Lung (tissue), 12 donors: ENCODE data around the gene ZC3HAV1. TPM values are rescaled to one million over a fixed set of nuclear protein-coding genes. Genes with fewer than 3 reads are reported as not detected.

ENCODE experiments used
- ATAC-seq: fragments of 200-7000 bp; cut with Tn5 transposase; one replicate; pipeline ENCODE4 v1.9.1; 2020; ENCODE audit warnings: moderate number of reproducible peaks; ENCODE audit not compliant: insufficient read depth, low FRiP score
- DNase-seq, 3 donors: peaks; one replicate each; pipeline ENCODE4 v3.0.0-alpha.2; 2013 to 2017
- H3K27ac ChIP-seq, 2 donors: one replicate each; pipeline ENCODE4 v1.5.1; 2013; ENCODE audit warnings: mild to moderate bottlenecking in 2 of 2, moderate library complexity in 2 of 2, control low read depth in 1 of 2, inconsistent platforms in 1 of 2, low read depth in 1 of 2, low read length in 1 of 2
- H3K27me3 ChIP-seq, 3 donors: one replicate each; pipeline ENCODE4 v1.5.1; 2013; ENCODE audit warnings: low read length in 2 of 3; ENCODE audit not compliant: control insufficient read depth in 3 of 3, insufficient read depth in 3 of 3
- H3K36me3 ChIP-seq, 4 donors: one replicate each; pipeline ENCODE4 v1.5.1; 2013; ENCODE audit warnings: low read length in 4 of 4, mild to moderate bottlenecking in 1 of 4, moderate library complexity in 1 of 4; ENCODE audit not compliant: control insufficient read depth in 4 of 4, insufficient read depth in 4 of 4
- H3K4me1 ChIP-seq, 5 donors: one replicate each; pipeline ENCODE4 v1.5.1; 2013; ENCODE audit warnings: low read length in 5 of 5, mild to moderate bottlenecking in 2 of 5, moderate library complexity in 1 of 5; ENCODE audit not compliant: control insufficient read depth in 5 of 5, insufficient read depth in 5 of 5
- H3K4me3 ChIP-seq: one replicate; pipeline ENCODE4 v1.5.1; 2013; ENCODE audit warnings: mild to moderate bottlenecking, control low read depth, moderate library complexity
- H3K9ac ChIP-seq, 2 donors: one replicate each; pipeline ENCODE4 v1.5.1; 2013; ENCODE audit warnings: low read length in 2 of 2, control low read depth in 1 of 2; ENCODE audit not compliant: insufficient read depth in 1 of 2
- H3K9me3 ChIP-seq, 4 donors: one replicate each; pipeline ENCODE4 v1.5.1; 2013; ENCODE audit warnings: low read length in 3 of 4, mild to moderate bottlenecking in 1 of 4, moderate library complexity in 1 of 4; ENCODE audit not compliant: control insufficient read depth in 4 of 4, insufficient read depth in 3 of 4
- WGBS, 2 donors: extraction: QIAGEN DNeasy Blood & Tissue Kit; methylation state at CpG; one replicate each; pipeline ENCODE4 v1.1.7; 2013; 5-methylcytosine and 5-hydroxymethylcytosine counted together
- polyA plus RNA-seq, 2 donors: library from polyadenylated mRNA; stranded (reverse); fragments of 200-250 nt; gene quantifications; one replicate each; pipeline ENCODE4 v1.2.1, GENCODE V29; 2013
- total RNA-seq, 2 donors: library from RNA; depleted of rRNA in 1 of 2; stranded (reverse); fragments of >200 nt in 1 of 2; gene quantifications; one replicate each; pipeline ENCODE4 v1.2.1, GENCODE V29; 2014 to 2021
- TF ChIP-seq, protein P1 (sequence below): IDR thresholded peaks from 2 replicates; pipeline ENCODE4 v1.5.1; 2012; ENCODE audit warnings: mild to moderate bottlenecking; ENCODE audit errors: control extremely low read depth, extremely low read depth
- donor health status: control.
- donor health status: control.
- donor health status: Bipolar disorder and iron deficiency.
- donor health status: healthy.
- donor health status: DM: yes; HTN: yes; CAD: no.

The ZC3HAV1 gene
- total and polyA plus RNA-seq, 4 donors, result 8.2 to 43.4 (median 24.5) TPM

GRCh38 chr7:139044813-139045794 is 64.4 kb downstream of the ZC3HAV1 start:
- Histone ChIP-seq H3K4me3 (no peak overlapping the region), H3K27ac (no peak overlapping the region), H3K4me1 (peaks cover 0 to 6% (median 0%) of the 10 kb centered on the region in 5 donors), H3K9ac (no peak overlapping the region), H3K36me3 (peaks cover 0 to 17% (median 5%) of the 10 kb centered on the region in 4 donors), H3K9me3 (no peaks in the 10 kb centered on the region), H3K27me3 (no peaks in the 10 kb centered on the region)
- WGBS, 2 donors, result 52 to 80% methylated on average over 5 of the region's 5 CpGs
- DNase-seq (no peak), ATAC-seq (peak; percentile 43)
- TF ChIP-seq, protein P1, sequence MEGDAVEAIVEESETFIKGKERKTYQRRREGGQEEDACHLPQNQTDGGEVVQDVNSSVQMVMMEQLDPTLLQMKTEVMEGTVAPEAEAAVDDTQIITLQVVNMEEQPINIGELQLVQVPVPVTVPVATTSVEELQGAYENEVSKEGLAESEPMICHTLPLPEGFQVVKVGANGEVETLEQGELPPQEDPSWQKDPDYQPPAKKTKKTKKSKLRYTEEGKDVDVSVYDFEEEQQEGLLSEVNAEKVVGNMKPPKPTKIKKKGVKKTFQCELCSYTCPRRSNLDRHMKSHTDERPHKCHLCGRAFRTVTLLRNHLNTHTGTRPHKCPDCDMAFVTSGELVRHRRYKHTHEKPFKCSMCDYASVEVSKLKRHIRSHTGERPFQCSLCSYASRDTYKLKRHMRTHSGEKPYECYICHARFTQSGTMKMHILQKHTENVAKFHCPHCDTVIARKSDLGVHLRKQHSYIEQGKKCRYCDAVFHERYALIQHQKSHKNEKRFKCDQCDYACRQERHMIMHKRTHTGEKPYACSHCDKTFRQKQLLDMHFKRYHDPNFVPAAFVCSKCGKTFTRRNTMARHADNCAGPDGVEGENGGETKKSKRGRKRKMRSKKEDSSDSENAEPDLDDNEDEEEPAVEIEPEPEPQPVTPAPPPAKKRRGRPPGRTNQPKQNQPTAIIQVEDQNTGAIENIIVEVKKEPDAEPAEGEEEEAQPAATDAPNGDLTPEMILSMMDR, result no peak

DNA sequence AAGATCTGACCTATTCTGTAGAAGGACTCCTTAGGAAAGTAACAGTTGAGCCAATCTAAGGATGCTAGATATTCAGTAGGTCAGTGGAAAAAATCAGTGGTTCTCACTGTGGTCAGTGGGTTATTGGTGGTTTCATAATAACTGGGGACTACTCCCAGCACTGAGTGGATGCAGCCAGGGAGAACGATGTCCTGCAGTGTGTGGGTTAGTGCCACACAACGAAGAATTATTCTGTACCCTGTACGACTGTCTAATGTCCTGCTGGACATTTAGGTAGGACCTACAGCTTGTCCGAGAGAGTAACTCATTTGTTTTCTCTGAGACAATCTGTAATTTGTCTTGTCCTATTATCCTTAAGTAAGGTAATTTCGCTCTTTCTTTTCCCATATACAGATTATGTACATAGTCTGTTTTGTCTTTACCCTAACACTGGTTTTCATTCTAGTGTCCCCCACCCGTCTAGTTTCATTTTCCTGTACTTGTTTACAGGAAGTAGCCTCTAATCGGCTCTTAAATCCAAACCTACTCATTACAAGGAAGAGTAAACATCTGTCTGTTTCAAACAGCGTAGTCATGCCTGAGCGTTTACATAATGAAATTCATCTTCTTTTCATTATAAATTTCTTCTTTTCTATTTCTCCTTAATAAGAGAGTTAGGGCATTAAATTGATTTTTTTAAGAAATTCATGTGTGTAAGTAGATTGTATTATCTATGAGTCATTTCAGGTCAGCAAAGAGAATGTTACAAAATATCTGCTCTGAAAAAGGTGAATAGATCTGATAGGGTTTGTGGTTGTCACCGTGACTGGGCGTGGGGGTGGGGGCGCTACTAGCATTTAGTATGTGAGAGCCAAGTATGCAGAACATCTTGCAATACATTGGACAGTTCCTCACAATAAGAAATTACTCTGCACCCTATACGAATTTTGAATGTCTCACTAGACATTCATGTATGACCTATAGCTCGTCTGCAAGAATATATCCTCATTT is 65.4 kb downstream of the ZC3HAV1 start:
- DNase-seq (peak in 1 of 3 donors; percentile 16), ATAC-seq (no peak)
- WGBS, 2 donors, result 38 to 46% methylated on average over 14 of the region's 14 CpGs

GRCh38 chr7:139041378-139042085 is 68.0 kb downstream of the ZC3HAV1 start:
- H3K4me3 ChIP-seq, result no peak overlapping the region
- TF ChIP-seq, protein P1, result no peak
- WGBS, 2 donors, result 53 to 56% methylated on average over 6 of the region's 6 CpGs
- no peak overlapping the region for H3K9ac ChIP-seq
- no peak overlapping the region for H3K27ac ChIP-seq
- no peaks in the 10 kb centered on the region for H3K27me3 ChIP-seq
- no peaks in the 10 kb centered on the region for H3K9me3 ChIP-seq
- DNase-seq, result no peak
- peaks cover 0 to 4% (median 0%) of the 10 kb centered on the region in 4 donors for H3K36me3 ChIP-seq
- peaks cover 0 to 4% (median 0%) of the 10 kb centered on the region in 5 donors for H3K4me1 ChIP-seq
- no peak for ATAC-seq

More for the DNA sequence above, 65.4 kb downstream of the ZC3HAV1 start:
- Histone ChIP-seq H3K9me3 (no peaks in the 10 kb centered on the region), H3K4me1 (peaks cover 0 to 6% (median 0%) of the 10 kb centered on the region in 5 donors), H3K9ac (no peak overlapping the region), H3K27ac (peak overlapping the region in 1 of 2 donors; percentile 70), H3K27me3 (no peaks in the 10 kb centered on the region), H3K36me3 (peaks cover 0 to 14% (median 4%) of the 10 kb centered on the region in 4 donors), H3K4me3 (no peak overlapping the region)
- TF ChIP-seq, protein P1, result no peak
